Activated naive CD4-positive, alpha-beta T cell treated with anti-CD3 and anti-CD28 coated beads, Interleukin-2, amount 50 U/mL, for 24 hours (primary cell): ENCODE data around the gene LAD1.

Source experiments
- H3K27ac Mint-ChIP-seq: one replicate; pipeline ENCODE4 v1.8.0; 2021; ENCODE audit warnings: mild to moderate bottlenecking, mixed read lengths
- H3K27me3 Mint-ChIP-seq: one replicate; pipeline ENCODE4 v1.8.0; 2021; ENCODE audit warnings: mixed read lengths
- H3K36me3 Mint-ChIP-seq: one replicate; pipeline ENCODE4 v1.8.0; 2021; ENCODE audit warnings: mixed read lengths
- H3K4me1 Mint-ChIP-seq: one replicate; pipeline ENCODE4 v1.8.0; 2021; ENCODE audit warnings: mixed read lengths
- H3K4me3 Mint-ChIP-seq: one replicate; pipeline ENCODE4 v1.8.0; 2021; ENCODE audit warnings: mild to moderate bottlenecking, mixed read lengths
- H3K9me3 Mint-ChIP-seq: one replicate; pipeline ENCODE4 v1.8.0; 2021; ENCODE audit warnings: mixed read lengths

Gene LAD1

DNA sequence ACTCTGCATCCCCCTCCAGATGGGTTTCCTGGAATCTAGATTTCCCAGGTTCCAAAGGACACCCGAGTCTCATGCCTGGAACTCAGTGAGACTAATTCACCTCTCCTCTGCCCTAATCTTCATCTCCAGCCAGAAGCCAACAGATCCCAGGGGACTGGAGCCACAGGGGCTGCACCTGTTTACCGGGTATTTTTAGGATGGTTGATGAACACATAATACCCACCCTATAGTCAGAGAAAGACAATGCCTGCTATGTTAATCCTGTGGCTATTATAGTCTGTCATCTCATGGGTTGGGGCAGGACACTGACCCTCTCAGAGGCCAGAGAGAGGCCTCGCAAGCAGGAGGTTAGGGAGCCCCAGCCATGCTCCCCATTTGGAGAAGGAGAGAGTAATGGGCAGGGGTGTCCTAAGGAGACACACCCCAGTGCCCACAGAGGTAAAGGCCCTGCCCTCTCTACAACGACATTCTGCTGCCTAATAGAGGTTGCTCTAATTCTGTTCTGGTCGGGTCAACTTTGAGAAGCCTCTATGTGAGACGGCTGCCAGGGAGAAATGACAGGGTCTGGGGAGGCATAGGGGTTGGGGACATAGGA lies 23.4 kb upstream of the LAD1 start:
- no peaks in the 10 kb centered on the region for H3K36me3 Mint-ChIP-seq
- H3K4me3 Mint-ChIP-seq: no peak overlapping the region
- H3K9me3 Mint-ChIP-seq: no peaks in the 10 kb centered on the region
- H3K27me3 Mint-ChIP-seq: no peaks in the 10 kb centered on the region
- H3K4me1 Mint-ChIP-seq: no peaks in the 10 kb centered on the region
- H3K27ac Mint-ChIP-seq: no peak overlapping the region

DNA sequence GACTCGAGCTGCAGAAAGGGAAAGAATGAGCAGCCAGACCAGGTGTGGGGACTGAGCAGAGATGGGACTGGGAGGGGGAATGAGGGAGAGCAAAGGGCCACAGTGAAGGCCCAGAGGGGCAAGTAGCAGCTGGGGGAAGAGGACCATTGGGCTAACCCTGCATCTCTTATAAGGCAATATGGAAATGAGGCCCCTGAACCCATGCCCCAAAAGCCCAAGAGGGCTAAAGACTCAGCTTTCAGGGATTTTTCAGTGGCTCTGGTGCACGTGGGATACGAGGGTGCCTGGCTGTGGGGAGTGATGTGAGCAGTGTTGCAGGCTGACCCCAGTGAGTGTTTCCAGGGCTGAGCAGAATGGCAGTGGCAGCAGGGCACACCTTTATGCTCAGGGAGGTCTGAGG lies 22.9 kb upstream of the LAD1 start:
- no peak overlapping the region for H3K27ac Mint-ChIP-seq
- no peaks in the 10 kb centered on the region for H3K36me3 Mint-ChIP-seq
- H3K4me3 Mint-ChIP-seq: no peak overlapping the region
- no peaks in the 10 kb centered on the region for H3K9me3 Mint-ChIP-seq
- no peaks in the 10 kb centered on the region for H3K27me3 Mint-ChIP-seq
- no peaks in the 10 kb centered on the region for H3K4me1 Mint-ChIP-seq

- Mint-ChIP-seq H3K4me1 (no peaks in the 10 kb centered on the region), H3K27ac (no peak overlapping the region)
Observed at GRCh38 chr1:201421041-201421440, 21.9 kb upstream of the LAD1 start.

GRCh38 chr1:201420608-201421002 lies 21.5 kb upstream of the LAD1 start:
- H3K4me3 Mint-ChIP-seq: no peak overlapping the region
- no peaks in the 10 kb centered on the region for H3K4me1 Mint-ChIP-seq
- H3K36me3 Mint-ChIP-seq: no peaks in the 10 kb centered on the region
- no peaks in the 10 kb centered on the region for H3K9me3 Mint-ChIP-seq
- H3K27ac Mint-ChIP-seq: no peak overlapping the region
- no peaks in the 10 kb centered on the region for H3K27me3 Mint-ChIP-seq

More at GRCh38 chr1:201421041-201421440, 21.9 kb upstream of the LAD1 start:
- no peaks in the 10 kb centered on the region for H3K36me3 Mint-ChIP-seq
- H3K9me3 Mint-ChIP-seq: no peaks in the 10 kb centered on the region
- H3K27me3 Mint-ChIP-seq: no peaks in the 10 kb centered on the region
- H3K4me3 Mint-ChIP-seq: no peak overlapping the region

DNA sequence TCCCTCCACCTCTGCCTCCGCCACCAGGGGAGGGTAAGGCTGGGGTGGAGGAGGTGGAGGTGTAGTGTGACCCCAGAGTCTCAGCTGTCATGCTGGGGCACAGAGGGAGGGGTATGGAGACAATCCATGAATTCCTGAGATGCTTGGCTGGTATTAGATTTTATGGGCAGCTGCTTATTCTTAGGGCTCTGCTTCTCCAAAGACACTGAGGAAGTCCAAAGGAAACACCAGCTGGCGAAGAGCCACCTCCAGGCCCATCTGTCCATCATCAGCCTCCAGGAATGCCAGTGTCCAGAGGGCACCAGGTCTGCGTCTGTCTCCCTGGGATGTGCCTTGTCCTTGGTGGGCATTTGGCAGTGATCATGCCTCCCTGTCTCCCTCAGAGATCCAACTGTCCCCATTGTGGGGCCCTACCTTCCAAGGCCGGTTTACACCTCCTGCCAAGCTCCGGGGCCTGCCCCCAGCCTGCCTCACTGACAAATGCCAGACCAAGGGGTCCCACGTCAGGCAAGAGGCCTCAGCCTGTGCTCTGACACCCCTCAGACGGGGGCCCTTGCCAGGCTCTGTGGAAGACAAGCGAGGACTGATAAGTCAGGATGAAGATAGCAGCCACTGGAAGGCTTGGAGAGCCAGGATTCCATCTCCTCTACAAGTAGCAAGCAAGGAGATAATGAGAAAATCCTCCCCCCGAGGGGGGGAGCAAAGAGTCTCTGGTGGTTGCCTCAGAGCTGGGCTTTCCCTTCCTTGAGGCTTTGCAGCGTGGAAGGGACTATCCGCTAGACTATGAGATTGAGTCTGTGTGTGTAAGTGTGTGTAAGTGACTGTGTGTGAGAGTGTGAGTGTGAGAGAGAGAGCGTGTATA lies 20.9 kb upstream of the LAD1 start:
- H3K27me3 Mint-ChIP-seq: peaks cover 2% of the 10 kb centered on the region
- no peak overlapping the region for H3K27ac Mint-ChIP-seq
- H3K36me3 Mint-ChIP-seq: no peaks in the 10 kb centered on the region
- H3K9me3 Mint-ChIP-seq: no peaks in the 10 kb centered on the region
- H3K4me1 Mint-ChIP-seq: no peaks in the 10 kb centered on the region
- H3K4me3 Mint-ChIP-seq: no peak overlapping the region

- no peak overlapping the region for H3K4me3 Mint-ChIP-seq
- no peaks in the 10 kb centered on the region for H3K9me3 Mint-ChIP-seq
- no peaks in the 10 kb centered on the region for H3K4me1 Mint-ChIP-seq
- peaks cover 5% of the 10 kb centered on the region for H3K27me3 Mint-ChIP-seq
- no peak overlapping the region for H3K27ac Mint-ChIP-seq
- H3K36me3 Mint-ChIP-seq: no peaks in the 10 kb centered on the region
Observed at GRCh38 chr1:201419256-201419655, 20.1 kb upstream of the LAD1 start.

- H3K4me3 Mint-ChIP-seq: no peak overlapping the region
- H3K4me1 Mint-ChIP-seq: no peaks in the 10 kb centered on the region
- no peak overlapping the region for H3K27ac Mint-ChIP-seq
- H3K27me3 Mint-ChIP-seq: peaks cover 5% of the 10 kb centered on the region
- H3K36me3 Mint-ChIP-seq: no peaks in the 10 kb centered on the region
- no peaks in the 10 kb centered on the region for H3K9me3 Mint-ChIP-seq
Observed at GRCh38 chr1:201418461-201418860, 19.3 kb upstream of the LAD1 start.

DNA sequence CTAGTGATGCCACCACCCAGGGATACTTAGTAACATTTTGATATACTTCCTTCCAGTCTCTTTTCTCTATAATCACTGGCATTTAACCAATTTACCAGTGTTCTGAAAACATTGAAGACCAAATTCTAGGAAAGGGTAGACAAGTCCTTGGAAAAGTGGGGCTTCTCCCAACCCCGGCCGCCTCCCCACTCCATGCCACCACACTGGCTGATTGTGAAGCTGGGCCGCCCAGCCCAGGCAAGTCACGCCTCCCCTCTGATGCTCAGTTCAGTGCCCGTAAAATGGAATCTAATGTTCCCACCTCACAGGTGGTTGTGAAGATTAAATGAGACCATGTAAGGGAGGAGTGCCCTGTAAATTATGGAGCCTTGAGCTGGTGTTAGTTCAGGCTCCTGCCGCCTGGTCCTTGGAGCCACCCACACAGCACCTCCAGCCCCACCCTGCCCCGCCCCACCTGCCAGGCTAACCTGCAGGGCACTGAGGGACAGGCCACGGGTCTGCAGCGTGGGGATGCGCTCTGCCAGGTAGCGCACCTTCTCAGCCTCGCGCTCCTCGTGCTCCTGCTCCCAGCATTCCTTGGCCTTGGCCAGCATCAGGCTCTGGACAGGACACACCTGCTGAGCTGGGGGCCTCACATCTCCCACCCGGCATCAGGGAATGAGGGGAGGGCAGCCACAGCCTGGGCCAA lies 15.1 kb upstream of the LAD1 start:
- no peak overlapping the region for H3K27ac Mint-ChIP-seq
- no peaks in the 10 kb centered on the region for H3K4me1 Mint-ChIP-seq
- no peaks in the 10 kb centered on the region for H3K9me3 Mint-ChIP-seq
- no peak overlapping the region for H3K4me3 Mint-ChIP-seq
- peaks cover 5% of the 10 kb centered on the region for H3K27me3 Mint-ChIP-seq
- no peaks in the 10 kb centered on the region for H3K36me3 Mint-ChIP-seq

DNA sequence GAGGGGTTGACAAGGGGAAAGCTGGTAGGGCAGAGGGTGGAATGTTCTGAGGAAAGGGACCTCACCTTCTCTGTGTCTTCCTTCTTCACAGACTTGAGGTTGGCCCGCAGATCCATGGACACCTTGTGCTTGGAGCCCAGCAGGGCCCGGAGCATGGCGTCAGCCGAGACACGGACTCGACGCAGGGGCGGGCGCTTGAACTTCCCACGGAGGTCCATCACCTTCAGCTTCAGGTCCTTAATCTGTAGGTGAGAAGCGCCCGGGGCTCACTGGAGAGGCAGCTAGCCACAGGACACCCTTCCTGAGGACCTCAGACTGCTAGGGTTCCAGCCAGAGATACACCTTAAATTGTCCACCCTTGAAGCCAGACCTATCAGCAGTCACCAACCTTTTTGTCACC lies 12.2 kb upstream of the LAD1 start:
- peaks cover 6% of the 10 kb centered on the region for H3K27me3 Mint-ChIP-seq
- H3K27ac Mint-ChIP-seq: no peak overlapping the region
- no peaks in the 10 kb centered on the region for H3K36me3 Mint-ChIP-seq
- no peaks in the 10 kb centered on the region for H3K9me3 Mint-ChIP-seq
- no peaks in the 10 kb centered on the region for H3K4me1 Mint-ChIP-seq
- H3K4me3 Mint-ChIP-seq: no peak overlapping the region

DNA sequence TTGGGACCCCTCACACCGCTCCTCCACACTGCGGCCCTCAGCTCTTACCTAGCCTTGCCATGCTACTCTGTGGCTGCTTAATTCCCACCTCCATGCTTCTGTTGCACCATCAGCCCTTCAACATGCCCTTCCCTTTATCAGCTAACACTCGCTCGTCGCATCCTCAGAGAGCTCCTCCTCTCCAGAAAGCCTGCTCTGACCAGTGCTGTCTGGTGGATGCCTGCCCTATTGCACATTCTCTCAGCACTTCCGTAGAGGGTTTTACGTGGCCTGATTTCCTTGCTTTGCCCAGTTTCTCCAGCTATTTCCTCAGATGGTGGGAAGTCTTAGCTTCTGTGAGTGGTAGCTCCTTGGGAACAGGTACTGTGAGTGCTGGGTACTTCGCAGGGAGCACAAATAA lies 10.3 kb upstream of the LAD1 start:
- H3K36me3 Mint-ChIP-seq: no peaks in the 10 kb centered on the region
- H3K27ac Mint-ChIP-seq: no peak overlapping the region
- H3K9me3 Mint-ChIP-seq: no peaks in the 10 kb centered on the region
- H3K27me3 Mint-ChIP-seq: peaks cover 1% of the 10 kb centered on the region
- no peak overlapping the region for H3K4me3 Mint-ChIP-seq
- H3K4me1 Mint-ChIP-seq: no peaks in the 10 kb centered on the region

DNA sequence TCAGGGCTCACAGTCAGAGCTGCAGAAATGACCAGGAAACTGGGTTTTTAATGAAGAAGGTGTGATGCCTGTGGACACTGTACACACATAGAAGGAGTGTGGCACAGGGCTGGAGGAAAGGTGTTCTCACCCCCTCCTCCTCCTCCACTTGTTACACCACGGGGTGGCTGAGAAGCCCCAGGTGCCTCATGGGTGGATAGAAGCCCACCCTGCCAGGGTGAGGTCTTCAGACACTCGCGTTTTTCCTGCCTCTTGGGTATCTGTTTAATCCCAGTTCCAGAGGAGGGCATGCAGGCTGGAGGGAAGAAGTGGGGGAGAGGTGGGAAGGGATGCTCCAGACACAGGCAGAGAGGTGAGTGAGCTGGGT lies 9.7 kb upstream of the LAD1 start:
- Mint-ChIP-seq H3K27me3 (peaks cover 1% of the 10 kb centered on the region), H3K27ac (no peak overlapping the region), H3K4me1 (no peaks in the 10 kb centered on the region), H3K36me3 (no peaks in the 10 kb centered on the region), H3K9me3 (no peaks in the 10 kb centered on the region), H3K4me3 (no peak overlapping the region)

GRCh38 chr1:201408176-201408833 lies 9.2 kb upstream of the LAD1 start:
- Mint-ChIP-seq H3K27ac (no peak overlapping the region), H3K4me1 (no peaks in the 10 kb centered on the region), H3K36me3 (no peaks in the 10 kb centered on the region), H3K9me3 (no peaks in the 10 kb centered on the region), H3K4me3 (no peak overlapping the region), H3K27me3 (peaks cover 1% of the 10 kb centered on the region)

GRCh38 chr1:201406831-201407406 lies 7.8 kb upstream of the LAD1 start:
- Mint-ChIP-seq H3K27me3 (peaks cover 1% of the 10 kb centered on the region), H3K4me3 (no peak overlapping the region), H3K4me1 (no peaks in the 10 kb centered on the region), H3K9me3 (no peaks in the 10 kb centered on the region), H3K36me3 (no peaks in the 10 kb centered on the region), H3K27ac (no peak overlapping the region)

DNA sequence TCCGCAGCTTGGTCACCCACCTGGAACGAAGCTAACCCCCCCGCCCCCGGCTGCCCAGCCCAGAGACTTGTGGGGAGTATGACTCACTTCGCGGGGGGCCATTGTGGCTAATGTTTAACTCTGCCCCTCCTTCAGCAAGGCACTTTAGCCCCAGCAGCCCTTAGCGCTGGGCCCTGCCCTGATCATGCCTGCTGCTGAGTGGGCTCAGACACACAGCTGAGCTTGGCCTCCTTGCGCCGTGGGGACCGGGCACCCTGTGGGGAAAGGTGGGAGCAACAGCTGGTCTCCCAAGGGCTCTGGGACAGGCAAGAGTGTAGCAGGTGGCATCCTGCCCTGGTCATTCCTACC lies 6.3 kb upstream of the LAD1 start:
- H3K27me3 Mint-ChIP-seq: peaks cover 7% of the 10 kb centered on the region
- no peaks in the 10 kb centered on the region for H3K4me1 Mint-ChIP-seq
- H3K36me3 Mint-ChIP-seq: no peaks in the 10 kb centered on the region
- no peak overlapping the region for H3K27ac Mint-ChIP-seq
- H3K4me3 Mint-ChIP-seq: no peak overlapping the region
- H3K9me3 Mint-ChIP-seq: no peaks in the 10 kb centered on the region

DNA sequence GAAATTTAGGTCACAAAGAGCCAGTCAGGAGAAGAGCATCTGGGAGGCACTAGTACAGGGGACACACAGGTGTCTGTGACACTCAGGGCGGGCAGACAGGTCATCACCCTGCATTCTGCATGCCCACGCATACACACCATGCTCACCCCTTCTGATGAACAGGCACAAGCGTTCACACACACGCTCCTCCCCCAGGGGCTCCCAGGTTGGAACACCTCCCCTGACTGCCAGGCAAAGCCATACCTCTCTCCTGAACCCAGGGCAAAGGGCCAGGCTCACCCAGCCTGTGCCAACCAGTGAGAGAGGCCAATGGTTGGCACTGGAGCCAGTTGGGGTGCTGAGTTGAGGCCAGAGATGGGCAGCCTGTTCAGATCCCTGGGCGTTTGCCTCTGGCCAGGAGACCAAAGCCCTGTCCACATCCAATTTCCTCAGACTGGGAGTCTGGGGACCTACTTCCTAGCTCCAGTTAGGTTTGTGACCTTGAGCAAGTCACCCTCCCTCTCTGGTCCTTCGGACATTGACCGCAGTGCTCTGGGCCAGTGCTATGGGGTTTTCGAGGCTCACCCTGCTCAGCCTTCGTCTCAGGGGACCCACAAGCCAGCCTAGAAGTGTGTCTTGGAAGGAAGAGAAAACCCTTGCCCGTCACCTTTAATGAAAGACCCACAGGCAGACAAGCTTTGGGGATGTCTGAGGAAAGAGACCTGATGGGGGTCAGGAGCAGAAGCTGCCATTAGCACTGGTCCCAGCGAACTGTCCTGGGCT lies 5.8 kb upstream of the LAD1 start:
- H3K27me3 Mint-ChIP-seq: peaks cover 10% of the 10 kb centered on the region

More for the DNA sequence above, 5.8 kb upstream of the LAD1 start:
- Mint-ChIP-seq H3K36me3 (no peaks in the 10 kb centered on the region), H3K27ac (no peak overlapping the region), H3K4me3 (no peak overlapping the region), H3K4me1 (no peaks in the 10 kb centered on the region), H3K9me3 (no peaks in the 10 kb centered on the region)
